HG03442 (cell line): ENCODE results near the gene IFT43.

Experiments used
- ATAC-seq: cut with Tn5 transposase; IDR thresholded peaks from one replicate; pipeline ENCODE4 v1.9.1; 2021; ENCODE audit warnings: mild to moderate bottlenecking, moderate library complexity; ENCODE audit not compliant: unreplicated experiment

IFT43 gene

DNA sequence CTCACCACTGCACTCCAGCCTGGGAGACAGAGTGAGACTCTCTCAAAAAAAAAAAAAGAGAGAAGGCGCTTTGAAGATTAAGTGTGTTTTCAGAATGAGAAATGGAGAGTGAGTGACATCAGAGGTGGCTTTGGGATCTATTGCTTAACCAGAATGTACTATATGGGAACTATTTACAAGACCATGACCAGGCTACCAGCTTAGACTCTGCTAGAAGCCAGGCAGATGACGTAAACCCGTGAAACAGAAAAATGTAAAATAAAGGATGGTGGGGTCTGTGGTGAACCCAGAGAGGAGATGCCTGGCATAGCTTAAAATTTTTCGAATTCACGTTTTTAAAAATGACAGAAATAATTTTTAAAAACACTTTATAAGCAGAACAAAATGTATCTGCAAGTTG is 82.0 kb downstream of the IFT43 start:
- no peak for ATAC-seq

DNA sequence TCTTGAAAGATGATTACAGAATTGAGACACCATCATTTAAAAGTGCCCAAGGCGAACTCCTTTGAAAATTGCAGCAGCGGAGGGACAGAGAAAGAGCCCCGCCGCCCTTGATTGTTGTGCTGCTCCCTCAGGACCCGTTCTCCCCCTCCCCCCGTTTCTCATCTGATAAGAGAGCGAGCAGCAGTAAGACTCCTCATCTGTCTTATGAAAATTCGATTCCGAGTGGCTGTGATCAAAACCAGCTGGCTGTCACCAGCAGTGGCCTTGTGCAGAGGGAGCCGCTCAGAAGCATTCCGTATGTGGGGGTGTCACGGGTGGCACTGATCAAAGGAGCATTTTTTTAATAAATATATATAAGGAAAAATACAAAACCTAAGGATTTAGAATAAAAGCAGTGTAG is 88.2 kb downstream of the IFT43 start:
- ATAC-seq = no peak

DNA sequence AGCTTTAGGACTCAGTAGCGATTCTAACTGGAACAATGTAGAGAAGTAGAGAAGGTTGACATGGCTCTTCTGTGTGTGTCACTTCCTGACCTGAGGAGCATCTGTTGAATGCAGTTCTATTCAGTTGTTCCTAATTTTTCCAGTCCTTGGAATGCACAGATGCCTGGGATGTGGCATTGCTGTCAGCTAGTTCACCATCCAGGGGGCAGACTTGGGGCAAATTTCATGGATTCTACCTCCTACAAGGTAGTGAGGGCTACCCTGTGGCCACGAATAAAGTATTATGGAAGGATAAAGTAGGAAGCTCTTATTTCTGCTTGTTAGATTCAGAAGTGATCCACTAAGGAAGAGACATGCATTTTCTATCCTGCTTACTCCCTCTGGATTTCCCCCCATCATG is 91.8 kb downstream of the IFT43 start:
- no peak for ATAC-seq

DNA sequence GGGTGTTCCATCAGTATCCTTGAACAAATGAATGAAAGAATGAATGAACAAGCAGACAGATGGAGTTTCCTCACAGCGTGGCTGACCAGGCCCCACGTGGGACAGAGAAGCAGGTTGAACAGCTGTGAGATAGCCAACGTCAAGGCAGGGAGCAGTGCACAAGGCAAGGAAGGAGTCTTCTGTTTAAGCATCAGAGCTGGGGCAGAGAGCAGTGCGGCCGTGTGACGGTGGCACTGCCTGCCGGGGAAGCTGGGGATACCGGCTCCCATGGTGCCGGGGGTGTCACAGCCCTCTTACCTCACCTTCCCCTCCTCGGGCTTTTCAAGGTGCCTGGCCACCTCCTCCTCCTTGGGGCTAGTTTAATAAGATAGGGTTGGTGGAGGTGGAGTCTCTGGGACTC is 92.9 kb downstream of the IFT43 start:
- ATAC-seq = no peak

DNA sequence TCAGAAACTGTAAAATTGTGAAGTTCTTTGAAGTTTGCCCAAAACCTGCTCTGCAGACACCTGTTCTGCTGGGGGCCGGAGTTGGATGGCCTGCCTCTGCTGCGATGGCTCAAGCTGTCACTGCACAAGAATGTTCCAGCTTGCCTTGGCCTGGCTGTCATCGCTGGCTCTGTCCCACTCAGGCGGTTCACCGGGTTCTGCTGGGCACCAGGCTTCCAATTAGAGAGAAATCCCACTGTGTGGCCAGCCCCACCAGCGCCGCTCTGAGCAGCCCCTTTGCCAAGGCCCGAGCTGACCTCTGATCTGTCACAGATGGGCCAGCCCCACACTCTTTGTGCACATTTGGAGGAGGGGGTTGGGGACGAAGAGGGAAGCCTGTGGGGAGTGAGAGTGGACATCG is 94.5 kb downstream of the IFT43 start:
- no peak for ATAC-seq

DNA sequence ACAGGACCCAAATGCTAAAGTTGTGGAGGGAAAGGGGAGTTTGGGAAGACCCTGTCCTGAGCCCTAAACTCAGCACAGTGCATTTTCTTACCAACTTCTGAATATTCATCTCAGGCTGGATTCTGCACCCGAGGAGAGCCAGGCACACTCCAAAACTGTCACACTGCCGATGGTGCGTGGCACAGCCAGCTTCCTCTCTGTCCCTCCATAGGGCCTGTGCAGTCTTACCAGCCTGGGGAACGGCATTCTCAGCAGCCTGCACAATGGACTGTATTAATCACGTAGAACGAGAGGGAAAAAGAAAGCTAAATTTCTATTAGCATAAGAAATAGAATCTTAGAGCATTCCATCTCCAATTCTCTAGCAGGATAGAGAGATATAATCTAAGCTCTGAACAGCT is 94.9 kb downstream of the IFT43 start:
- no peak for ATAC-seq

DNA sequence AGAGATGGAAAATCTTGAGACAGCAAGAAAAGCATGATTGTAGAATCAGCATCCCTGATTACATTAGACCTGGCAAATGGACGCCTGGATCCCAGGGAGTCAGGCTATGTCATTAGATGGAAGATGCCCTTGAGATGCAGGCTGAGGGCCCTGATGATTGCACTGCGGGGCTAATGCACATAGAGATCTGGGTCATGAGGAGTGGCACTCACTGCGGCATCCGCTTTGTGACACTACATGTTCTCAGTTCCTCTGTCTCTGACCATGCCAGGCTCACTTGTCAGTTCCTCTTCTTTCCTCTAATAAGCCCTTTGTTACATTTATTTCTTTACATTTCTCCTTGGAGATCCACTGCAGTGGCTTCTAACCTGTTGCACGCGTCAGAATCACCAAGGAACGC is 96.1 kb downstream of the IFT43 start:
- ATAC-seq = no peak

DNA sequence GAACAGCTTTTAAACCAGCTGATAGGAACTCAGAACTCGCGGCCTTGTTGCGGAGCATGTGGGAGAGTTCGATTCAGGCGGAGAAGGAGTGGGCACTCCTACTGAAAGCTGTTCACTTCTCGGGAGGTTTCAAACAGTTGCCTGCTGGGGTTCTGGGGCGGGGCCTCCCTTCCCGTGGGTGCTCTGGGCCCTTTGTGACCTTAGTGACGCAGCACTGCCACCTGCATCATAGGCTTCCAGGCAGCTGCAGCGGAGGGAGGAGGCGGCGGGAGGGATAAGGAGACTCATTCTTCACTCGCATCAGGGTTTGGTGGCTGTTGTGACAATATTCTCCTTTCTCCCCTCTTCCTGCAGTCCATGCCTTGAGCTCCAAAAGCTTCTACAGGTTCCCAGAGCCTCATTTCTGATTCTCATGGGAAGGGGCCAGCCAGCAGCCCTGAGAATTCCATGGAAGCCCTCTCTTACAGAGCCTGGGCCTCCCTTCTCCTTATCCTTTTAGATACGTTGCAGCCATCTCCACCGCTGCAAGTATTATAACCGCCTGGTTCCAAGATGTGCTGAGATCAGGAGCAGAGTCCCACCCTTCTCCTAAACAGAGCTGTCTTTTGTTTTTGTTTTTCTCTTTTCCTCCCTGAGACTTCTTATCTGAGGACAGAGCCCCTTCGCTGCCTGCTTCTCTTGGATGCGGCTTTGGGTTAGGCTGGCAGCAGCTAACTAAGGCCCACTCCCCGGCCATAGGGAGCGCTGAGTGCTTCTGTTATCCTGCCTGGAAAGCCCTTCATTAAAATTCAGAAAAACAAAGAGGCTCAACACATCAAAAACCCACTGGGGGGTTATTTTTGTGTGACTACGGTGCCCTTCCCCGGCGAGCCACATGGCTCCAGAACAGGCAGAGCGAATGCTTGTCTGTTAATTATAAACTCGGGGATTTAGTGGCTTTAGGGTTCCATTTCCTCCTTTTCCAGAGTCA is 98.5 kb downstream of the IFT43 start:
- ATAC-seq = no peak

DNA sequence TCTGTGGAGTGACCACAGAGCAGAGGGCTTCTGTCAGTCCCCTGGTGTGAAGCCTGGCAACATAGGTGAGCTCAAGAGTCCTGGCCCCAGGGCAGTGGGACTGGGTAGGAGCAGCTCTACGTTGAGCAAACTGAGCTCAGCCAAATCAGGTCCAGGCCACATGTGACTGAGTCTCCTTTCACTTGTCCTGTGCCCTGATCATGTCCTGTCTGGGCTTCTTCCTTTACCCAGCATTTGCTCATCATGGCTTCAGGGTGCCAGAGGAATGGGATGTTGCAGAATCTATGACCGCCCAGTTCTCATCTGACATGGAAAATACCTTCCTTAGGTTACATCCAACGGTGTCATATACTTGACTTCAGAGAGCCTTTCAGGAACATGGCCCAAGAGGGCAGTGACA is 99.8 kb downstream of the IFT43 start:
- no peak for ATAC-seq

DNA sequence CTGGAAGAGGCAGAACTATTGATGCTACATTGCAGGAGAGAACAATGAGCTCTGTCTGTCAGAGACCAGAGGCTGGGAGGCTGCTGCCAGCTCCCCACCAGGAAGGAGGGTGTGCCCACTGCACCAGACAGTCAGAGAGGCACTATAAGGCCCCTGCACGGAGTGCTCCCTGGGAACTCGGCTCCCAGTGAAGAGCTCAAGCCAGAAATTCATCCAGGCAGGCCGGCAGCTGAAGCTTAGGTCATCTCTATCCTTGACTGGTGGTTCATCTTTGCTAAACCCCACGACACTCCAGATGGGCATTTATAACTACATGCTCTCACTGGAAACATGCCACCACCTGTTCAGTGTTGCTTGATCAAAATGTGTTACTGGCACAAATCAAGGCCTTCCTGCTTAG is 101.1 kb downstream of the IFT43 start:
- ATAC-seq = no peak

DNA sequence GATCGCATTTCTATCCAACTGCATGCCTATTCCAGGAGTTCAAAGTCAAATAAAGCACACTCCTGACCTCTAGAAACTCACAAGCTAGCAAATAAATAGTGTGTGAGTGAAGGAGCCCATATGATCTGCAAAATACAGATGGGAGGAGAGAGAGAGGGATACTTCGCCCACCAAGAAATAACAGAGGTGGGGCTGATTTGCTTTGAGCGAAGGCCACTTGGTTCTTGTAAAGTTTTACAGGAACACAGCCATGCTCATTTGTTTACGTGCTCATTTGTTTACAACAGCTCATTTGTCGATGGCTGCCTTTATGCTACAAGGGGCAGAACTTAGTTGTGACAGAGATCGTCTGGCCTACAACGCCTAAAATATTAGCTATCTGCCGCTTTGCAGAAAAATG is 102.8 kb downstream of the IFT43 start:
- ATAC-seq = no peak

DNA sequence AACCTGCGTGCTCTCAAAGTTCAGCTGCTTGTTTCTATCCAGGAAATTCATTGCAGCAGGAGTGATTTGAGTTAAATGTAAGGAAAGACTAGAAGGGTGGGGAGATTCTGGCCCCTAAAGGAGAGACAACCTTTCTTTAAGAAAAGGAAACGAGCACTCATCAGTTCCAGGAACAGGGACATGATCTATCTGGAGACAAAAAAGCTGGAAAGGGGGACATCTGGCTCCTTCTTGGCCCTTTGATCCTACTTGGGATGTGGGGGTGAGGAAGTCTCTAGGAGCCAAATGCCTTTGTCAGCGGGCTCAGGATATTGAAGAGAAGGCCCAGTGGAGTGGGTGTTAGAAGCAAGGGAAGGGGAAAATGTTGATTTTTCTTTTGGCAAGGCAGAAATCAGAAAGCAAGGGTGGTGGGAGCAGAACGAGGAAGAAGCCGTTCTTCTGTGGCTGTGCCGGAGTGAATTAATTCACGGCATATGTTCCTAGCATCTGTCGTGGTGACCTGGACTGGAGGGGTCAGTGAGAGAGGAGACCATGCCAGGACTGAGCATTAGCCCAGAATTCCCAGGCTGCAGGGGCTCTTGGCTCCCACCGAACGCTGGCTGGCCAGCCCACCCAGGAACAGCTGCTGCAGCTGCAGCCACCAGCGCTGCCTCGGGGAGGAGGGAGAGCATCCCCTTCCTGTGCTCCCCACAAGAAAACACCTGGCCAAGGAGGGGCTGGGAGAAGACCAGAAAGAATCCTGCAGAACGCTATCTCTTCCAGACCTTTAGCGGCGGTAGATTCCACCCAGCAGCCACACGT is 103.4 kb downstream of the IFT43 start:
- ATAC-seq = no peak

DNA sequence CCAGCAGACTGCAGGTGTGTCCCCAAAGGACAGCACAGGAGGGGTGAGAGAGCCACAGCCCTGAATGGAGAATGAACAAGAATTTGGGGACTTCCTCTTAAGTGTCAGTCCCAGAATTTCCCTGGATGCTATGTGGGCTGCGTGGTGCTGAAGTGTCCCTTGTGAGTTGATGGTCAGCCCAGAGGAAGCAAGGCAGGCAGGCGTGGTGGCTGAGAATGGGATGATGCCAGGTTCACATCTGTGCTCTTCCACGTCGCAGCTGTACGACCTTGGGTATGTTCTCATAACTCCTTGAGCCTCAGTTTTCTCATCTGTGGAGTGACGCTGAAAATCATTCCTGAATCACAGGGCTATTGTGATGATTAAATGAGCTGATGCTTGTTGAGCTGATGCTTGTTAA is 104.0 kb downstream of the IFT43 start:
- no peak for ATAC-seq

DNA sequence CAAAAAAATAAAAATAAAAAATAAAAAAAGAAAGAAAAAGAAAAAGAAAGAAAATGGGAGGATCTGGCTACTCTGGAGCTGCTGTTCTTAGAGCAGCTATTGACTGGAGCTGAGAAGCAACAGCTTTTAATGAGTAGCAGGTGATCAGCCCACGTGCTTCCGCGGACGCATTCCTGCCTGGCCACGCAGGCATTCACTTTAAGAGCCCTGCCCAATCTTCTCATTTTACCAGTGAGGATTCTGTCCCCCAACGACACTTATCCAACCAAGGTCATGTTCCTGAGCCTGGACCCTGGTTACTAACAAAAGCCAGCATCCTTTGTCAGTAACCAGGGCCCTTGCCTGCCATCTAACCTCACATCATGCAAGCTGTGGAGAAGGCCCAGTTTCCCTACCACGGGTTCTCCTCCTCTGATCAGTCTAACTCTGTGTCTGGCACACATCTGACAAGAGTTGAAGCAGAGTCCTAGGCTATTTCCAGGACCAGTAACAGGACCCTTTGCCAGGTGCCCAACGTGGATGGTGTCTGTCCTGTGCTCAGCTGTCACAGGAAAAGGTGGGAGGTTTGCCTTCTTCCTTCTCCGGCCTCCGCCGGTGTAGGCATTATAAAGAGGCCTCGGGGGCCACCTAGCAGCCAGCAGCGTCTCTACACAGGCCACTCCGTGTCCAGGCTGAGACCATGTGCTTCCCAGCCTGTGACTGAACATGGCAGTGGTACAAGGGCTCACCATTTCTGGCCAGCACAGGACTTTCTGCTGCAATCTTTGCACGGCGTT is 105.2 kb downstream of the IFT43 start:
- no peak for ATAC-seq

DNA sequence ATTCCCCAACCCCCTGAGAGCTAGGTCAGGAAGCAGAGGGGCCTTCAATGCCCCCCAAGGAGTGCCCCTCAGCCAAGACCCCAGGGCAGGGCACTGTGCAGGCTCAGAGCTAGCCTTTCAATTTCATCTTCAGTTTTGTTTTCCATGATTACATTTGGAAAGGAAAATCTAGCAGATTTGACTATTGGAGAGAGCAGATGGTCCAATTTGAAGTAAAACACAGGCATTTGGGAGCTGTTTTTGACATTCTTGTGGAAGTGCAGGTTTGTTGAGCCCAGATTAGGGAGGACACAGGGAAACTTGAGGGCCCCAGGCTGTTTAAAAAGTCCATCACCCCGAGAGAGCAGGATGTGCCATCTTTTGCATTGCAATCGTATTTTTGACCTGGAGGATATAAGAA is 107.5 kb downstream of the IFT43 start:
- no peak for ATAC-seq

DNA sequence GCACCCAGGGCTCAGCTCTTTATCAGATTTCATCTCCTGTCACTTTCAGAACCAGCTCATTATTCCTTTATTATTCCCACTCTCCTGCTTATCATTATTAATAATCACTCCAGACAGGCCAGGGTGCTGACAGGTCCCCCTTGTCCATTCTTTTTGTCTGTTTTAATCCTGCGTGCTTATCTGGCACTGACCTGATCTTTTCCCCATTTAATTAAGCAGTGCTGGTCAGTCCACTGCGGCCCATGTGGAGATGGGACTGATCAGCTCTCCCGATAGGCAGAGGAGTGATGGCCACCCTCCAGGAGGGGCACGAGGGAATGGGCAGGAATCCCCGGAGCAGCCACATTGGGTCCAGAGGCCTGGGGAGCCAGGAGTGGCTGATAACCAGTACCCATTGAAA is 110.7 kb downstream of the IFT43 start:
- ATAC-seq = no peak

DNA sequence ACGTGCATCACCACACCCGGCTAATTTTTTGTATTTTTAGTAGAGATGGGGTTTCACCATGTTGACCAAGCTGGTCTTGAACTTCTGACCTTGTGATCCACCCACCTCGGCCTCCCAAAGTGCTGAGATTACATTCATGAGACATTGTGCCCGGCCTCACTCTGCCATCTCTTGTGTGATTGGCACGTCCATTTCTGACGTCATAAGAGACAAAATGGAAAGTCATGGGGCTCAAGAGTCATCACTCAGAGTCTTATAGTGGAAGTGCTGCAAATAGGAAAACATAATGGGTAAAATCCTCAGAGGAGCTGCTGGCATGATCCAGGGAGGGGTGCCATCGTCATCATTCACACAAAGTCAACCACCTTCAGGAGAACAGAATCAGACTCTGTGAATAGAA is 112.0 kb downstream of the IFT43 start:
- no peak for ATAC-seq

DNA sequence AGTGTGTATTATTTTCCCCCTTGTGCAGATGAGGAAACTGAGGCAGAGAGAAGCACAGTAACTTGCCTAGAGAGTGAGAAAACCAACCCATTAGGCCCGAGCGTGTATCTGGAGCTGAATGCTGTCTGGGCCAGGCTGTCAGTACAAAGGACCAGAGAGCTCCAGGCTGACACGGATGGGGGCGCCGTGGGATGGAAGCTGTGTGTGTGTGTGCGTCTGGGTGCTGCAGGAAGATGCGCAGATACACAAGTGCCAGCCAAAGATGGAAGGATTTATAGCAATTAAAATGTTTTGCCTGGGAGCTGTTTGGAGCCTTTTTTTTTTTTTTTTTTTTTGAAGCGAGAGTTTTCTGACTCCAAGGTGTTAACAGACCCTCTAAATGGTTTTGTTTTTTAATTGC is 112.5 kb downstream of the IFT43 start:
- ATAC-seq = no peak

DNA sequence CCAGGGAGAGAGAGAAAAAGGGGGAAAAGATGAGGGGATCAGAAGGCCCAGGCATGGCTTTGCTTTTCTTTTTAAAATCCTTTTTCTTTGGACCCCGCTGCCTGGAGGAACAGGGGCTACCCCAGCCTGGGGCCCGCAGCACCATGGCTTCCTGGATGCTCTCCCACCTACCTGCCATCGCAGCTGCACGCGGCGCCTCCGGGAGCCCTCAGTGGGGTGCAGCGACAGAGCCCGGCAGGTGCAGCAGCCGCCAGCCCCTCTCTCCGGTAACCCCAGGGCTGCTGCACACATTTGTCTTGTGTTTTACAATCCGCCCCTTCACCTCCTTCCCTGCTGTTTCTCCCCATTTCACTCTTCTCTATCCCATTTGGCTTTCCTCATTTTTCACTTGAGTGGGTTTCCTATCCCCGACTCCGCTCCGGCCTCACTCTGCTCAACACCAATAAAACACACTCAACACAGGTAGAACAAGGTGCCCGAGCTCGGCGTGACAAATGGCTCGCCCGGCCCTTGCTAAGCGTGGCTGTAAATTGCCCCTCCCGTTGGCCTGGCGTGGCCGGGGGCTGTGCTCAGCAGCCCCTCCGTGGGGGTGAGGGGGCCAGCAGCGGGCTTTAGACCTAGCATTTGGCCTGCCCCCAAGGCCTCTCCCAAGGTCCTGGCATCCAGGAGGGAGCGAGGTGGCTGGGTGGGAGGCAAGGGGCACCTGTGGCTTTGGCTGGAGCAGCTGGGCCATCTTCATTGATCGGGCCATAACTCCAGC is 113.5 kb downstream of the IFT43 start:
- ATAC-seq = no peak

DNA sequence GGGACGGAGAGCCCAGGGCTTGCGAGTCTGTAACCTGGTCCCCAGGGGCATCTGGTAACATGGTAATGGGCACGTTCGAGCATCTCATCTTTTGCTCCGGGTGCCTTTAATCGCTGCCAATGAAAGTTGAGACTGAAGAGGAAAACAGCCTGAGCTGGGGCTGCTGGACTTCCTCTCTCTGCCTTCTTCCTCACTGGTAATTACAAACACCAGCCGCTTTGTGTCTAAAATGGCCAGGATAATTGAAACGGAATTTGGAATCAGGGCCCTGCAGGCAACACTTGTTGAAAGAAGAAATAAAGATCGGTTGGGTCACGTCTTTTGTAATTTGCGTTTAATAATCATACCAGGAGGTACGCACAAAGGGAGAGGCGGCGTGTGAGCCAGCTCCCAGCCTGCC is 114.7 kb downstream of the IFT43 start:
- ATAC-seq = no peak
